SU-DHL-6 (cell line): ENCODE data around the gene GRM8.

Experiments
- H2AFZ ChIP-seq: fragments of 200-600 bp; sonication (generic); 2 replicates; pipeline ENCODE4 v1.6.1; 2014; ENCODE audit warnings: low read depth, mild to moderate bottlenecking, moderate library complexity, mixed read lengths, antibody characterized with exemption, low read length; ENCODE audit not compliant: severe bottlenecking
- H3F3A ChIP-seq: fragments of 200-600 bp; shearing (Covaris generic); 2 replicates; pipeline ENCODE4 v1.6.0; 2016; ENCODE audit warnings: antibody characterized with exemption, mild to moderate bottlenecking; ENCODE audit not compliant: insufficient read depth
- H3K27ac ChIP-seq: fragments of 200-600 bp; sonication (generic); 2 replicates; pipeline ENCODE4 v1.5.1; 2016; ENCODE audit warnings: low read depth, mild to moderate bottlenecking, low read length, moderate library complexity, mixed read lengths
- H3K27me3 ChIP-seq: fragments of 200-600 bp; sonication (generic), shearing (Covaris generic); 2 replicates; pipeline ENCODE4 v1.6.0; 2014; ENCODE audit warnings: mild to moderate bottlenecking, low read length
- H3K36me3 ChIP-seq: fragments of 200-600 bp; sonication (generic); 2 replicates; pipeline ENCODE4 v1.6.1; 2014; ENCODE audit warnings: mild to moderate bottlenecking, low read length, mixed read lengths
- H3K4me2 ChIP-seq: fragments of 300-600, 200-600 bp; shearing (Covaris generic), sonication (generic); 2 replicates; pipeline ENCODE4 v1.6.0; 2014; ENCODE audit warnings: low read length, low read depth, mild to moderate bottlenecking; ENCODE audit not compliant: poor library complexity, severe bottlenecking
- H3K4me3 ChIP-seq: fragments of 200-600 bp; sonication (generic); 2 replicates; pipeline ENCODE4 v1.5.1; 2014; ENCODE audit warnings: antibody characterized with exemption, low read length, mild to moderate bottlenecking, mixed read lengths; ENCODE audit not compliant: insufficient read depth, poor library complexity, severe bottlenecking
- H3K79me2 ChIP-seq: fragments of 200-600 bp; sonication (generic); 2 replicates; pipeline ENCODE4 v1.6.1; 2014; ENCODE audit warnings: mild to moderate bottlenecking, low read length, moderate library complexity; ENCODE audit not compliant: insufficient read depth
- H3K9ac ChIP-seq: fragments of 200-600 bp; sonication (generic); 2 replicates; pipeline ENCODE4 v1.7.0; 2014; ENCODE audit warnings: mild to moderate bottlenecking, low read length
- H3K9me2 ChIP-seq: fragments of 200-600 bp; sonication (generic); replicated peaks from 2 replicates; pipeline ENCODE4 v1.6.1; 2014; ENCODE audit warnings: low read length; ENCODE audit not compliant: insufficient read depth
- H3K9me3 ChIP-seq: fragments of 200-600 bp; sonication (generic); 2 replicates; pipeline ENCODE4 v1.6.1; 2014; ENCODE audit warnings: low read length, mixed read lengths; ENCODE audit not compliant: insufficient read depth
- H4K20me1 ChIP-seq: fragments of 200-600 bp; sonication (generic); 2 replicates; pipeline ENCODE4 v1.6.1; 2014; ENCODE audit warnings: low read depth, mild to moderate bottlenecking, antibody characterized with exemption, low read length, moderate library complexity, mixed read lengths
- CTCF ChIP-seq: fragments of 200-600 bp; sonication (generic); IDR thresholded peaks from one replicate; pipeline ENCODE4 v1.5.1; 2017; ENCODE audit warnings: antibody characterized with exemption, mild to moderate bottlenecking, low read length, moderate library complexity; ENCODE audit not compliant: insufficient read depth, poor library complexity, severe bottlenecking
- EZH2phosphoT487 ChIP-seq: fragments of 200-600 bp; sonication (generic), shearing (Covaris generic); conservative IDR thresholded peaks from 2 replicates; pipeline ENCODE4 v1.6.1; 2018; ENCODE audit warnings: mild to moderate bottlenecking, antibody characterized with exemption, low read length, moderate library complexity, mixed read lengths

Gene GRM8

GRCh38 chr7:126667742-126668366 lies 584.9 kb downstream of the GRM8 start:
- Histone ChIP-seq H3K79me2 (no peaks in the 10 kb centered on the region), H3K9ac (no peak overlapping the region), H3F3A (no peaks in the 10 kb centered on the region), H3K27me3 (no peaks in the 10 kb centered on the region), H3K36me3 (no peaks in the 10 kb centered on the region), H3K9me2 (no peaks in the 10 kb centered on the region), H2AFZ (peak overlapping the region; percentile 77), H3K4me2 (no peak overlapping the region), H3K27ac (no peak overlapping the region), H3K4me3 (no peak overlapping the region), H4K20me1 (no peaks in the 10 kb centered on the region), H3K9me3 (no peaks in the 10 kb centered on the region; the same call in 1 of the 2 replicates)
- no peak for TF ChIP-seq CTCF

GRCh38 chr7:126662856-126663255 lies 589.9 kb downstream of the GRM8 start:
- Histone ChIP-seq H3K36me3 (no peaks in the 10 kb centered on the region; the same call in 1 of the 2 replicates), H4K20me1 (no peaks in the 10 kb centered on the region), H3K4me3 (no peak overlapping the region), H3K4me2 (no peak overlapping the region), H3K9ac (no peak overlapping the region), H3K9me2 (no peaks in the 10 kb centered on the region), H3F3A (peaks cover 19% of the 10 kb centered on the region; the same call in 1 of the 2 replicates), H2AFZ (no peak overlapping the region), H3K27ac (no peak overlapping the region), H3K9me3 (no peaks in the 10 kb centered on the region), H3K27me3 (no peaks in the 10 kb centered on the region), H3K79me2 (no peaks in the 10 kb centered on the region)
- TF ChIP-seq EZH2phosphoT487 (no peak), CTCF (no peak)

- no peaks in the 10 kb centered on the region for H4K20me1 ChIP-seq
- H3K79me2 ChIP-seq: no peaks in the 10 kb centered on the region
- no peaks in the 10 kb centered on the region; the same call in 1 of the 2 replicates for H3K36me3 ChIP-seq
- no peaks in the 10 kb centered on the region for H3K9me3 ChIP-seq
- peak overlapping the region; percentile 92 for H3K4me2 ChIP-seq
- peak overlapping the region; percentile 14; the same call in 1 of the 2 replicates for H3K9ac ChIP-seq
- peak overlapping the region; percentile 23 for H2AFZ ChIP-seq
- H3K9me2 ChIP-seq: no peaks in the 10 kb centered on the region
- peak overlapping the region; percentile 93 for H3K27ac ChIP-seq
- H3F3A ChIP-seq: peaks cover 35% of the 10 kb centered on the region
- peak overlapping the region; percentile 17 for H3K4me3 ChIP-seq
- no peaks in the 10 kb centered on the region for H3K27me3 ChIP-seq
- no peak for TF ChIP-seq EZH2phosphoT487
- TF ChIP-seq CTCF: no peak
These were observed 593.6 kb downstream of the GRM8 start for GRCh38 chr7:126659124-126659523.
